Sigmoid colon (tissue), 3 donors: ENCODE measurements around the gene COX6A1.

ENCODE experiments used
- POLR2A ChIP-seq, 2 donors: fragments of 450-650 bp; IDR thresholded peaks; one replicate each; pipeline ENCODE4 v1.6.1; 2016; ENCODE audit warnings: antibody characterized with exemption in 2 of 2, mild to moderate bottlenecking in 2 of 2, moderate library complexity in 2 of 2
- TF ChIP-seq, protein P1 (sequence below), 4 experiments: fragments of 450-650 bp in 3 of 4; fragments of 200-600 bp in 1 of 4; IDR thresholded peaks; one replicate each; pipeline ENCODE4 v1.5.1; 2016 to 2019; ENCODE audit warnings: antibody characterized with exemption in 4 of 4, mild to moderate bottlenecking in 3 of 4, moderate library complexity in 2 of 4

- TF ChIP-seq, protein P1, sequence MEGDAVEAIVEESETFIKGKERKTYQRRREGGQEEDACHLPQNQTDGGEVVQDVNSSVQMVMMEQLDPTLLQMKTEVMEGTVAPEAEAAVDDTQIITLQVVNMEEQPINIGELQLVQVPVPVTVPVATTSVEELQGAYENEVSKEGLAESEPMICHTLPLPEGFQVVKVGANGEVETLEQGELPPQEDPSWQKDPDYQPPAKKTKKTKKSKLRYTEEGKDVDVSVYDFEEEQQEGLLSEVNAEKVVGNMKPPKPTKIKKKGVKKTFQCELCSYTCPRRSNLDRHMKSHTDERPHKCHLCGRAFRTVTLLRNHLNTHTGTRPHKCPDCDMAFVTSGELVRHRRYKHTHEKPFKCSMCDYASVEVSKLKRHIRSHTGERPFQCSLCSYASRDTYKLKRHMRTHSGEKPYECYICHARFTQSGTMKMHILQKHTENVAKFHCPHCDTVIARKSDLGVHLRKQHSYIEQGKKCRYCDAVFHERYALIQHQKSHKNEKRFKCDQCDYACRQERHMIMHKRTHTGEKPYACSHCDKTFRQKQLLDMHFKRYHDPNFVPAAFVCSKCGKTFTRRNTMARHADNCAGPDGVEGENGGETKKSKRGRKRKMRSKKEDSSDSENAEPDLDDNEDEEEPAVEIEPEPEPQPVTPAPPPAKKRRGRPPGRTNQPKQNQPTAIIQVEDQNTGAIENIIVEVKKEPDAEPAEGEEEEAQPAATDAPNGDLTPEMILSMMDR (IDR thresholded peaks at IDR 0.05) = no peak
- no peak for TF ChIP-seq POLR2A (IDR thresholded peaks at IDR 0.05)
These were observed 31.4 kb upstream of the COX6A1 start for GRCh38 chr12:120406553-120406952.
